NCI-H226 (cell line): ENCODE measurements around the gene PYGB.
A peak's percentile ranks its signal among the peaks of the same experiment; 100 is the strongest.
"Not testable (repeated sequence)": the region's sequence is repeated elsewhere in the genome, so short reads cannot be mapped to it uniquely, and the experiment has no call there.

ENCODE experiments used
- DNase-seq: peaks from one replicate; pipeline ENCODE4 v3.0.0-alpha.2; 2015

Gene PYGB

DNA sequence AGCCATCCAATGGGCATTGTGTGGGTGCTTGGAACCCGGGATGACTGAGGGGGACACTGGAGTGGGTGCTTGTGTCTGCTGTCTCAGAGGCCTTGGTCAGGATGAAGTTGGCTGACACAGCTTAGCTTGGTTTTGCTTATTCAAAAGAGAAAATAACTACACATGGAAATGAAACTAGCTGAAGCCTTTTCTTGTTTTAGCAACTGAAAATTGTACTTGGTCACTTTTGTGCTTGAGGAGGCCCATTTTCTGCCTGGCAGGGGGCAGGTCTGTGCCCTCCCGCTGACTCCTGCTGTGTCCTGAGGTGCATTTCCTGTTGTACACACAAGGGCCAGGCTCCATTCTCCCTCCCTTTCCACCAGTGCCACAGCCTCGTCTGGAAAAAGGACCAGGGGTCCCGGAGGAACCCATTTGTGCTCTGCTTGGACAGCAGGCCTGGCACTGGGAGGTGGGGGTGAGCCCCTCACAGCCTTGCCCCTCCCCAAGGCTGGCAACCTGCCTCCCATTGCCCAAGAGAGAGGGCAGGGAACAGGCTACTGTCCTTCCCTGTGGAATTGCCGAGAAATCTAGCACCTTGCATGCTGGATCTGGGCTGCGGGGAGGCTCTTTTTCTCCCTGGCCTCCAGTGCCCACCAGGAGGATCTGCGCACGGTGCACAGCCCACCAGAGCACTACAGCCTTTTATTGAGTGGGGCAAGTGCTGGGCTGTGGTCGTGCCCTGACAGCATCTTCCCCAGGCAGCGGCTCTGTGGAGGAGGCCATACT is 49.4 kb downstream of the PYGB start:
- DNase-seq = no peak

DNA sequence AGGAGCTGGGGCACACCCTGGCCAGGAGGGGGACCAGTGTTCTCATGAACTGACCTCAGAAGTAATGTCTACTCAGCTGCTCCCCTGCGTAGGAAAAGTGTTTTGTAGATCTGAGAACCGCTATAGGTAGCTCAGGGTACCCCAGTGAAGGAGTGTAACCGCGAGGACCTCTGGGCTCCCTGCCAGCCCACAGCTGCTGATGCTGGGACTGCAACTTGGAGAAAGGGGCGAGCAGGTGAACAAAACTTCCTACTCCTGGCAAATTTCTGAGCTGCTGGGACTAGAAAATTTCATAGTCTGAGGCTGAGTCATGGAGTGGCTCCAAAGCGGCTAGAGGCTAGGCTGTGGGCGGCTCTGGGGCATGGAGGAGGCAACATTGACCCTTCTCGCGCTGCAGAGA is 51.9 kb downstream of the PYGB start:
- DNase-seq = peak; percentile 35

DNA sequence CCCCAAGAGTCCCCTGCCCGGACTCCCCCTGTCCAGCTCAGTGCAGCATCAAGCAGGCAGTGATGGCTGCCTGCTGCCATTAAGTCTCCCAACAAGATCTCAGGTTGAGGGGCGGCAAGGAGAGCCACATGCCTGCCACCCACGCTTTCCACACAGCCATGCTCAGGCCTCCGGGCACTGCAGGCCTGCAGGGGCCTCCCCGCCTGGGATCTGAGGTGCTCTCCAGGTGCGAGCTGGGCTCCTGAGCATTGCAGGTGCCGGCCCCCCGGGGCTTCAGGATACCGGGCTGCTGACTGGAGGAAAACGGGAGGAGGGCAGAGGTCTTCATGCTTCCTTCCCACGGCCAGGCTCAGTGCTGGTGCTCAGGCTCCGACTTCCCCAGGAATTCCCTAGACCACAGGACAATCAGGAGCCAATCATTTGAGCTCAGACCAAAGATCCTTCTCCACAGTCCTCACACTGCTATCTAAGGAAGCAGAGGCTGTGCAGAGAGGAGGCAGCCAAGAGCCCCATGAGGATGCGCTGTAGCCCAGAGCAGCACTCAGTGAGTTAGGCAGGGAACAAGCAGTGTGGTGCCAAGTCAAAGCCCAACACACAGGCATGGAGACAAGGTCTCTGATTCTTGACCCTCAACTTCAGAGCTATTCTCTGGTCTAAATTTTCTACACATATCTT is 52.7 kb downstream of the PYGB start:
- DNase-seq = no peak

DNA sequence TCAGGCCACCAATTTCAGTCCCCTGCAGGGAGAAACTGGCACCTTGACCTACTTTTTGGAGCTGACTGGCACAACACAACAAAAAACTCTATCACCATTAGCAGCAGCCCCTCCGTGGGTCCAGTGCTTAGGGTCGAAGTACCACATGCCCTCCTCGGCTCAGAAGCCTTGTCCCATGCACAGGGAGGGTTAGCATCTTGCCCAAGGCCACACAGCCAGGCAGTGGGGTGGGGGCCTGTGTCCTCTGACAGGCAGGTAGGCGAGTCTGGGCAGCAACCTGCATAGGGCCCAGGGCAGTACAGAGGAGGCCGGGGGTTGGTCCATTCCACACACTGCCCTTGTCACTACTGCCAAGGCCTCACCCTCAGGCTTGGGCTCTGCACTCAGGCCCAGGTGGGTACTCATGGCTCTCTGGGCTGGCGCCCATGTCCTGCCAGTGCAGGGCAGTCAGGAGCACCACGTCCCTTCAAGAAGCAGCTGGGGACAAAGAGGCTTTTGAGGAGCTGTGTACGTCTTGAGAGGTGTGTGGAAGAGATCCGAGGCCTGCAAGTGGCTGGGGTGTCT is 53.6 kb downstream of the PYGB start:
- no peak for DNase-seq

DNA sequence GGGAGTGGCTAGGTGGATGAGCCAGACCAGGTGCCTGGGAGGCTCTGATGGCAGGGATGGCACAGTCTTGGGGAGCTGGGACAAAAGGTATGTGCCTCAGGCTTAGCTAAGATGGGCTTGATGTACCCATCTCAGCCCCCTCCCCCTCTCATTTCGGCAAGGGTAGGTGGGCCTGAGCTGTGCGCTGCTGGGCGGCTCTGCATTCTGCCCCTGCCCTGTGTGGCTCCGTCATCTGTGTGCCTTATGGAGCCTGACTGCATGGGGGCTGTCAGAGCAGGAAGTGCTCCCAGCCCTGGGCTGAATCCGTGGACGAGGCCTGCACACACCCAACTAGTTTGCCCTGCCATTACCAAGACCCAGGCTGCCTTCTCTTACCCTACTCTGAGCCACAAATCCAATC is 54.7 kb downstream of the PYGB start:
- no peak for DNase-seq

DNA sequence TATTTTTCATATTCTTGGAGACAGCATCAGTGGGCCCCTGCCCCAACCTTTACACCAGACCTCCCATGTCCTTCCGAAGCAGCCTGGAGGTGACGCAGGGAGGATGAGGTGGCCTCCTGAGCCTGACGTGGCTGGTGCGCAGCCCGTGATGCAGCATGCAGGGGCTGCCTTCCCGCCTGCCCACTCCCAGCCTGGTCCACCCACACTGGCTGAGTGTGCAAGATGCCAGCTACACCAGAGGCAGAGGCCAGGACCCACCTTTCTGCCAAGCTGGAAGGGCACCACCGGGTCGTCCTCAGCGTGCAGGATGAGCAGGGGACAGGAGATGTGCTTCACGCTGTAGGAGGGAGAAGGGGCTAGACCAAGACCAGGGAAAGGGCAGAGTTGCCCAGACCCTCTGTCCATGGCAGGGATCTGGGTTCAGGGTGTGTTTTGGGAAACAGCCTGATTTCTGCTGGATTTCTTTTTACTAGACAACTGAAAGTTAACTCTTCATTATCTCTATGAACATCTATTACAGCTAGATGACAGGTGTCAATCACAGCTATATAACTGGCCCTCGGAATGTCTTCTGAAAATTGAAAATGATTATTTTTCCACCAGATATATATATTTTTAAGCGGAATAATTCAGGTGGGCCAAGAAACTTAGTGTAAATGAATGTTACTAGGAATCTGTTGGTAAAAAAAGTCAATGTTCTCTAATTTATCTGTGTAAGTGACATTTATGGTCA is 55.6 kb downstream of the PYGB start:
- DNase-seq = no peak

DNA sequence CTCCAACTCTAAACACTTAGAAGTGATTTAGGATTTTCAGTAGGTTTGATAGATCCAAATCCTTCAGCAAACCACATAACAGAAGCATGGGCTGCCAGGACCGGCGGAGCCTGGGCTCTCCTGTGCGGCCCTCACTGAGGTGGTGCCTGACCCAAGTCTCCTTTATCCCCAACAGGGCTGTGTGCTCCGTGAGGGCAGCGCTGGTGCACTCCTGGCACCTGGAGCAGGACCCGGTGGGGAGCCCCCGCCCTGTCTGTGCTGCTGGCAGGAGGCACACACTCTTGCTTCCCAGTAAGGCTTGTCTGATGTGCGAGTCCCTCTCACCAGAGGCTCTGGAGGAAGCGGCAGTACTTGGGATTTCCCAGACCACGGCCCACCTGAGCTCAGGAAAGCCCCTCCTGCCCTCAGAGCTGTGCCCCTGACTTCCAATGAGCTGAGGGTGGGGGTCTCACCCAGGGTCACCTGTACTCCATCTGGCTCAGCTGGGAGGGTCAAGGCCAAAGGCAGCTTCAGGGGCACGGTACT is 56.2 kb downstream of the PYGB start:
- no peak for DNase-seq

DNA sequence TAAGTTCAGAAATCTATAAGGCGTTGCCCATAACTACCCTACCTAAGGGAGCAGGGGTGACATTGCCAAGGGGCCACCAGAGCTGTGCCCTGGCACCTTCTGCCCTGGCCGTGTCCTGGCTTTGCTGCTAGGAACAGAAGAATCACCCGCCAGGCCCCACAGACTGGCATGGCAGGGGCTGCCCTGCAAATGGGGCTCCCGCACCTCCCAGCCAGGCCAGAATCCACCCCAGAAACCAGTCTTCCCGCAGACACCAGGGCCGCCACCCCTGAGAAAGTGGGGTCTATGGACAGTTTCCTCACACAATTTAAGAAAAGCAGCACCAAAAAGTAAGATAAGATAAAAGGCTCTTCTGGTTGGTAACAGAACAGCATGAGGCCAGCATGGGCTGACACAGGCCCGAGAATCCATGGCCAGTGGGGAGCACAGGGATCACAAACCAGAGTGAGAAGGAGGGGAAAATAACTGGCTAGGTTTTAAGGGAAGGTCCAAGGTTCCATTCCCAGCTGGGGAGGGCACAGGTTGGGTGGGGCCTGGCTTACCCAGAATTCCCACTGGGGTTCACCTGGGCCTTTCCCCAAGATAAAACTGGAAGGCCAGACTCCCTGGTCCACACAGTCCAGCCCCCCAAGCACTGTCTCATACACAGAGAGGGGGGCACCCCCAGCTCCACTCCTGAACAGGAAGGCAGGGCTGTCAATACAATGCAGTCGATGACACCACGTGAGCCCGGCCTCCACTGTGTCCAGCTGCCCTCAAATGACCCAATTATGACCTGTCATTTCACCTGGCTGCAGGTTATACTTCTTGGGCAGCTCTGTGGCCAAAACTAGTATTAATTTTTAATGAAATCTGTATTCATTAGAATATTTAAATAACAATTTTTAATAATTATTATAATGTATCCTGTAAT is 59.4 kb downstream of the PYGB start:
- DNase-seq = no peak

DNA sequence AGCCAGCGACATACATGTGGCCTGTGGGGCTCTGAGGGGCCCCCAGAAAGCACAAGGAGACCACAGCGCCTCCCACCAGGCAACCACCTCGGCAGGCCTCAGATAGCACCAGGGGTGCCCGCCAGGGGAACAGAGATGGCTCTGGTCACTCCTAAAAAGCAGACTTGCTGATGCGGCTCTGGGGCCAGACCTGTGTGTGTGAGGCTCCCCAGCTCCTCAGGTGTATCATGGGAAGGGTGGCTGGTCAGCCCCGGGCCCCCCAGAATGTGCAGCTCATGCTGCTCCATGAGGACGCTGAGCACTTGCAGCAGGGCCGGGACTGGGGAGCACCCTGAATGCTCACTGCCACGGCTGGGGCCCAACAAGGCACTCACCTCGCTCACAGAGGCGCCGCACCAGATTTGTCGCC is 60.2 kb downstream of the PYGB start:
- DNase-seq = no peak

DNA sequence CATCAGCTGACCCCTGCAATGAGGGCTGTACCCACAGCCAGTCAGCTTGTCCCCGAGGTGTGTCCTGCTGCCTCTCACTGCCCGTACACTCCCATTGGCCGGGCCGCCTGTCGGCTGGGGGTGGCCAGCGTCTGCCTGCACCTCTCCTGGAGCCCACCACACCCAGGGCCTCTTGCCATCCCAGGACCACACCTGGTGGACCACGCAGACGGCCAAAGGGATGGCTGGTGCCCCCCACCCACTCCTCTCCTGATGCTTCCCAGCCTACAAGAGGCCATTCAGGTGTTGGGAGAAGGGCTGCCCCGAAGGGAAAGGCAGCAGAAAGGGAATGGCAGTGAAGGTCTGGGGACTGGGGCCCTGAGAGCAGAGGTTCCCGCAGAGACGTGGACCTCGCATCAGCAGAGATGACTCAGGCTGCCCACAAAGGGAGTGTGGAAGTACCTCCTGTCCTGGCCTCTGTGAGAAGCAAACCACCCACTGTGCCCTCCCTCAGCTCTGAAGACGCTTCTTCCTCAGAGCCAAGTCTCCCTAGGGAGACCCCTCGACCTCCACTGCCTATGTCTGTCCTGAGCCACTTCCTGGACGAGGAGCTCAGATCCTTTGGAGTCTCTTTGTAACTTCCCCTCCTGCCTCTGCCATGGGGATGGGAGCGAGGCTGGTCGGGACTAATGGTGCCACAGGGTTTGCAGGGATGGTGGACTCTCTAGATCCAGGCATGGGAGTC is 60.9 kb downstream of the PYGB start:
- DNase-seq = peak; percentile 62

DNA sequence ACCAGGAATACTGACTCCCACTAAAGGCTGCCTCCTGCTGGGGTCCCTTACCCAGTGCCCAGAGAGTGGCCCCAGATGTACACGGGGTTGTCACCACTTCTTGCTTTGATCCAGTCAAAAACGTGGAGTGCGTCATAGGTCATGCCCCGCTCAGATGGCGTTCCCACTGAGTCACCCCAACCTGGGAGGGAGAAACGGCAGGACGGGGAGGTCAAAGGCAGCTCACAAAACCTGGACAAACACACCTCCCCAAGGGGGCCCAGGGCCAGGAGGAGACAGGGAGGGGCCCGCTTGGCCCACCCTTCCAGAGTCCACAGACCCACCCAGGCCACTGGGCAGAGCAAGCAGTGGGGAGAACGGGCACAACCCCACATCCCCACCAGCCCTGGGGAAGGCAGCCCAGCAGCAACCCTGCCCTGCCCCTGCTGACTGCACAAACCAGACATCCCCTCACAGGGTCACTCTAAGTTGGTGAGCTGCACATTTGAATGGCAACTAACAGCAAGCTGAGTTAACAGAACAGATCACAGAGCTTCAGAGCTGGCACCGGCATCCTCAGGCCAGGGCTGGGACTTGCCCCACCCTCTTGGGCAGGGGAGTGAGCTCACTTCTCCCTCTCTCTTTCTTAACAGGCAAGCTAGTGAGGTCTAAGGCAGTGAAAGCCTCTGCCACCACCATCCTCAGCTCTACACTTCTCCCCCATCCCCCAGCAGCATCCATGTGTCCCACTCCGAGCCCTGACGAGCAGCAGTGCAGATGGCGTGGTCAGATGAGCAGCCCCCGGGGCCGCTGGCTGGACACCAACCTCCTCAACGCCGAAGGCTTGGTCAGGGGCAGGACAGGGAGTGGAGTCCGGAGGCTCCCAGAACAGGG is 61.7 kb downstream of the PYGB start:
- DNase-seq = peak; percentile 83

DNA sequence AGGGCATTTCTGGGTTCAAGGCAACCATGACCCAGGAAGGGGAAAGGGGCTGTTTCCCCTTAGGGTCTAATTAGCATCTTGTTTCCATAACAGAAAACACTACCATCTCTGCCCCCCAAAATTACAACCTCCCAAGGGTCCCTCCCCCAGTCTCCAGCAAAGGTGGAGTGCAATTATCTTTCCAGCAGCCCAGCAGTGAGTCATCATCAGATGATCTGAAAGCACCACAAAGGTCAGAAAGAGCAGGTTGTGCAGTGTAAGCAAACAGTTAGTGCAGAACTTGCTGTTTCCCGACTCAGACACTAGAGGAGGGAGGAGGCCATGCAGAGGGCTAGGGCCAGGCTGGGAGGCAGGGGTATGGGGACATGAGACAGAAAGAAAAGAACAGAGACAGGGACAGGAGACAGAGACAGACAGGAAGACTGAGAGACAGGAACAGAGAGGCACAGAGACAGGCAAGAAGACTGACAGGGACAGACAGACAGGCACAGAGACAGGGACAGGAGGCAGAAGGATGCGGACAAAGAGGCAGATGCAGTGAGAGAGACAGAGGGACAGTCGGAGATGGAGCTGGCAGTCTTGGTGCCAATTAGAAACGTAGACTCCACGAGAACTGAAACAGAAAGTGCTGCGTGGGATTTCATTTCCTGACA is 62.5 kb downstream of the PYGB start:
- DNase-seq = peak; percentile 94

DNA sequence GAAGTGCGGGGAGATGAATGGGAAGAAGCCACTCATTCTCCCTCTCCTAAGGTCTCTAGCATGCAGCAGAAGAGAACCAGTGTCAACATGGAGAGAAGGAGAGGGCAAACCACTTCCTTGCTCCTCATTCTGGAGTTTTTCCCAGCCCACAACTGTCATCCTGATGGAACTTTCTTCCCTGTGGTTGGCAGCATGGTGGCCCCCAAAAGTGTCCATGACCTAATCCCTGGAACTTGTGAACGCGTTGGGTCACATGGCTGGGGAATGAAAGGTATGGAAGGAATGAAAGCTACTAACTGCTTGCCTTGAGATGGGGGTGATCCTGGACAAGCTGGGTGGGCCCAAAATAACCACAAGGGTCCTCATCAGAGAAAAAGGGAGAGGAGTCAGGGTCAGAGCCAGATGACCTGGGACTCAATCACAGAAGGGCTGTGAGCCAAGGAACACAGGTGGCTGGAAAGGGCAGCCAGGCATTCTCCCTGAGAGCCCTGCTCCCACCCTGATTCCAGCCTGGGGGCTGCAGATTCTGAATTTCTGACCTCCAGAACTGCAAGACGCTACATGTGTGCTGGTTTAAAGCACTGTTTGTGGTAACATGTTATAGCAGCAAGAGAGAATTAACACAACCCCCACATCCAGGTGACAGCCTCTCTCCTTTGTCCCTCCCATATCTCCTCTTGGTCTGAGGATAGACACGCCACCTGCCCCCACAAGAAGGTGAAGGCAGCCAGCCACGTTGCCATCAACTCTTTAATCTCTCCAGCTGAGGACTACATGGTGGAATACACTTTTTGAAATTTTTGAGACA is 63.2 kb downstream of the PYGB start:
- peak; percentile 72 for DNase-seq

DNA sequence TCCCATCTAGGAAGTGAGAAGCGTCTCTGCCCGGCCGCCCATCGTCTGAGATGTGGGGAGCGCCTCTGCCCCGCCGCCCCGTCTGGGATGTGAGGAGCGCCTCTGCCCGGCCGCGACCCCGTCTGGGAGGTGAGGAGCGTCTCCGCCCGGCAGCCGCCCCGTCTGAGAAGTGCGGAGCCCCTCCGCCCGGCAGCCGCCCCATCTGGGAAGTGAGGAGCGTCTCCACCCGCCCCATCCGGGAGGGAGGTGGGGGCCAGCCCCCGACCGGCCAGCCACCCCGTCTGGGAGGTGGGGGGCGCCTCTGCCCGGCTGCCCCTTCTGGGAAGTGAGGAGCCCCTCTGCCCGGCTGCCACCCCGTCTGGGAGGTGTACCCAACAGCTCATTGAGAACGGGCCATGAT is 64.8 kb downstream of the PYGB start:
- DNase-seq = not testable (repeated sequence)

DNA sequence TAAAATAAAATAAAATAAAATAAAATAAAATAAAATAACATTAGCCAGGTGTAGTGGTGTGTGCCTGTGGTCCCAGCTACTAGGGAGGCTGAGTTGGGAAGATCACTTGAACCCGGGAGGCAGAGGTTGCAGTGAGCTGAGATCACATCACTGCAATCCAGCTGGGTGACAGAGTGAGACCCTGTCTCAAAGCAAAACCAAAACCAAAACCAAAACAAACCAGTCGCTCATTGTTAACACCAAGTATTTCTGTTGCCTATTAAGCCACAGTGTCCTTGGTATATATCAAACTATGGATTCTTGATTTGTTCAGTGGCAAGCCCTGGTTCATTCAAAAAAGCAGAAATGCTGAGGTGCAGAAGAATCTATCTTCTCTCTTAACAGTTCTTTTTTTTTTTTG is 65.7 kb downstream of the PYGB start:
- DNase-seq = no peak

DNA sequence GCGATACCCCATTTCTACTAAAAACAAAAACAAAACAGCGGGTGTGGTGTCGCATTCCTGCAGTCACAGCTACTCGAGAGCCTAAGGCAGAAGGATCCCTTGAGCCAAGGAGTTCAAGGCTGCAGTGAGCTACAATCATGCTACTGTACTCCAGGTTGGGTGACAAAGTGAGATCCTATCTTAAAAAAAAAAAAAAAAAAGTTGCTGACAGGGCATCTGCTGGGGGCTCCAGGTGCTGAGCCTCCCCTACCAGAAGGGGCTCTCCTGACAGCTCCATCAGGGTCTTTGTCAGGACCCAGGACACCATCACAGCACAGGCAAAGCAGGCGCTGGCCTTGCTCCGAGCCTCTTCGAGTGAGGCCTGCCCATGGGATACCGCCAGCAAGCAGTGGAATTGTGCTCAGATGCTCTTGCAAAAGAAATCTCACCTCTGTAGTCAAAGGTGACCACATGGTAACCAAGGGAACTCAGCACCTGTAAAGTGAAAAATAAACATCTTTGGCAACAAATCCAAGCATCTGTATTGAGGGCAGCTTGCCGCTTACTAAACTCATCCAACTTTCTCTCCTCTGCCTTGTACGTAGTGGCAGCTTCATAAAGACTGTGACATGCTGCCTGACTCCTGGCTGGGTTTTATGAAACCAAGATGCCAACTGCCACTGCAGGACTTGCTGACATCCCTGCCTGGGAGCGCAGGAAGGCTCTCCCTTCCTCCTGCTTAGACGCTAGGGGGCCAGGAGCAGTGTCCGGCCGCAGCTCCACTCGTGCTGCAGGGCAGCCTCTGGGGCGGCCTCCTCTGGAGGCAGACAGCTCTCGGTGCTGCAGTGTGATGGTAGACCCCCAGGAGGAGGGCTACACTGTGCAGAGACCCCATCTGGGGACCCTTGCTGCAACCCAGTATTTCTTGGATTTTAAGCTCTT is 66.9 kb downstream of the PYGB start:
- no peak for DNase-seq

DNA sequence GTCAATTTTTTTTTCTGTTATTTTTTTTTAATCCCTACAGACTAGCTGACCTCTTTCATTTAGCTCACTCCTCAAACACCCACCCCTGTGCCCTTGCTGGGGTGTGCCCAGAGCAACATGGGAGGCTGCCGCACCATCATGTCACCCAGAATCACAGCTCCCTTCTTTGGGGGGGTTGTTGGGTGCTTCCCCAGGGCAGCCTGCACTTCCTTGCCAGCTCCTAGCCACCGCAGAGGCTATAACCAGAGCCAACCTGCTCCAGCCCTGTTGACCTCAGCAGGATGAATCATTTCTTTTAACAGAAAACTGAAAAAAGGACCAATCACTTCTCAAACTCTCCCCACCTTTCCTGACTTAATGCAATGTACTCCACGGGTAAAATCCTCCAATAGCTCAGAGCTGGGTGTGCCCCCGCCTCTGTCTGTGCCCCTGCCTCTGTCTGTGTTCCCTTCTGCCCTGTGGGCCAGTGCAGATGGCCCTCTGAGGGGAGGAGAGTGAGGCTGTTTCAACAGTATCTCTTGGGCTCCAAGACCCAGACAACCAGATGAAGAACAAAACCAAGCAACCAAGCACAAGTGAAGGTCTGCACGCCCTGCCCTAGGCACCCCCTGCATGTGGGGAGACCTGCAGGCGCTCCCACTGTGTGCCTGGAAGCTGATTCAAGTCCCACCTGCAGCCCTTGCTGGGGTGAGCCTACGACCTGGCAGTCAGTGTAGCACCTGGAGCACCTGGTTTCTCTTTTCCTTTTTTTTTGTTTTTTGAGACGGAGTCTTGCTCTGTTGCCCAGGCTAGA is 67.7 kb downstream of the PYGB start:
- DNase-seq = peak; percentile 67
